IPS DF 4.7 (cell line): ENCODE results near the gene ZNF594.
"Not testable (repeated sequence)": the region's sequence is repeated elsewhere in the genome, so short reads cannot be mapped to it uniquely, and the experiment has no call there.

ENCODE experiments used
- DNase-seq: peaks from one replicate; pipeline ENCODE4 v3.0.0-alpha.2; 2013; ENCODE audit warnings: low spot score; ENCODE audit errors: extremely low read depth

ZNF594 gene

GRCh38 chr17:5137511-5138197, 54.0 kb downstream of the ZNF594 start:
- DNase-seq: not testable (repeated sequence)

- DNase-seq: not testable (repeated sequence)
These were observed 54.9 kb downstream of the ZNF594 start for GRCh38 chr17:5136580-5137412.

- DNase-seq: no peak
These were observed 55.7 kb downstream of the ZNF594 start for GRCh38 chr17:5135726-5136579.

GRCh38 chr17:5135131-5135712, 56.4 kb downstream of the ZNF594 start:
- DNase-seq: not testable (repeated sequence)

- DNase-seq: not testable (repeated sequence)
These were observed 57.1 kb downstream of the ZNF594 start for GRCh38 chr17:5134571-5134970.

- DNase-seq: not testable (repeated sequence)
These were observed 57.7 kb downstream of the ZNF594 start for GRCh38 chr17:5133961-5134360.

GRCh38 chr17:5133311-5133710, 58.4 kb downstream of the ZNF594 start:
- DNase-seq: no peak

- DNase-seq: not testable (repeated sequence)
These were observed 59.0 kb downstream of the ZNF594 start for GRCh38 chr17:5132503-5133225.

- not testable (repeated sequence) for DNase-seq
These were observed 59.7 kb downstream of the ZNF594 start for GRCh38 chr17:5131799-5132502.

GRCh38 chr17:5131146-5131715, 60.4 kb downstream of the ZNF594 start:
- no peak for DNase-seq

- DNase-seq: not testable (repeated sequence)
These were observed 61.0 kb downstream of the ZNF594 start for GRCh38 chr17:5130687-5131086.

- not testable (repeated sequence) for DNase-seq
These were observed 61.4 kb downstream of the ZNF594 start for GRCh38 chr17:5130261-5130660.

GRCh38 chr17:5129770-5130169, 61.9 kb downstream of the ZNF594 start:
- DNase-seq: not testable (repeated sequence)
